ENCODE measurements around the gene PTCH2. TPM values are rescaled to one million over a fixed set of nuclear protein-coding genes. Genes with fewer than 3 reads are reported as not detected.

PTCH2 gene
- total RNA-seq, 2 donors from 2014 or later: 0.26 to 0.99 TPM

- no peaks in the 10 kb centered on the region for H3K9me3 ChIP-seq
- 35 to 53% methylated on average over 10 to 12 of the region's 12 CpGs for WGBS, 2 donors
- DNase-seq (peak; percentile 74 to 93 (median 78)), ATAC-seq (no peak)
- peak overlapping the region; percentile 91 to 99 (median 98) for H3K27ac ChIP-seq
- H3K4me3 ChIP-seq: no peak overlapping the region
- H3K27me3 ChIP-seq: no peaks in the 10 kb centered on the region
- TF ChIP-seq POLR2A (IDR thresholded peaks at IDR 0.05) (no peak), CTCF (IDR thresholded peaks at IDR 0.05) (no peak)
- H3K36me3 ChIP-seq (replicated peaks in 1 of 2; ENCODE audit: insufficient read depth in 1 of 2, low read depth in 2 of 2): no peaks in the 10 kb centered on the region
- intact Hi-C loops (cut with DNase I): no loop called here
- H3K4me1 ChIP-seq: peaks cover 82% of the 10 kb centered on the region
These were observed 32.8 kb downstream of the PTCH2 start for GRCh38 chr1:44810101-44810761.

GRCh38 chr1:44808938-44809917, 33.8 kb downstream of the PTCH2 start:
- ATAC-seq (no peak), DNase-seq (peak; percentile 47 to 77 (median 59))
- TF ChIP-seq CTCF (IDR thresholded peaks at IDR 0.05) (peak in 1 of 7 experiments; percentile 2), POLR2A (IDR thresholded peaks at IDR 0.05) (peak in 2 of 3 donors; percentile 23 to 37)
- no peaks in the 10 kb centered on the region for H3K27me3 ChIP-seq
- no peak overlapping the region for H3K4me3 ChIP-seq
- intact Hi-C loops (cut with DNase I): no loop called here
- no peaks in the 10 kb centered on the region for H3K36me3 ChIP-seq (replicated peaks in 1 of 2; ENCODE audit: insufficient read depth in 1 of 2, low read depth in 2 of 2)
- WGBS, 2 donors: 40 to 61% methylated on average over 3 to 6 of the region's 6 CpGs
- H3K9me3 ChIP-seq: no peaks in the 10 kb centered on the region
- peak overlapping the region; percentile 91 to 99 (median 98) for H3K27ac ChIP-seq
- peaks cover 72% of the 10 kb centered on the region for H3K4me1 ChIP-seq

- DNase-seq (peak; percentile 67 to 82 (median 70)), ATAC-seq (peak; percentile 7)
- Histone ChIP-seq H3K9me3 (no peaks in the 10 kb centered on the region), H3K27ac (peak within 1 kb of the TSS; percentile 91 to 99 (median 98)), H3K4me3 (no peak within 1 kb of the TSS), H3K36me3 (replicated peaks in 1 of 2; ENCODE audit: insufficient read depth in 1 of 2, low read depth in 2 of 2) (no peaks in the 10 kb centered on the region), H3K4me1 (peaks cover 64% of the 10 kb centered on the region), H3K27me3 (no peaks in the 10 kb centered on the region)
- 38 to 56% methylated on average over 19 to 23 of the region's 23 CpGs for WGBS, 2 donors
- TF ChIP-seq CTCF (IDR thresholded peaks at IDR 0.05) (no peak), POLR2A (IDR thresholded peaks at IDR 0.05) (no peak)
- intact Hi-C loops (cut with DNase I): no loop called here
These were observed 34.8 kb downstream of the PTCH2 start, which contains the start of gene BTBD19 for GRCh38 chr1:44808063-44808937. TSS of gene BTBD19 (plus strand) at chr1:44808523. CDS start at chr1:44808821, 298 bp downstream.

- intact Hi-C loops (cut with DNase I): no loop called here
These were observed 35.5 kb downstream of the PTCH2 start for GRCh38 chr1:44807364-44808062.

More at GRCh38 chr1:44807364-44808062, 35.5 kb downstream of the PTCH2 start:
- Histone ChIP-seq H3K4me3 (no peak overlapping the region), H3K9me3 (no peaks in the 10 kb centered on the region), H3K4me1 (peaks cover 64% of the 10 kb centered on the region), H3K27me3 (no peaks in the 10 kb centered on the region), H3K27ac (peak overlapping the region; percentile 91 to 99 (median 98)), H3K36me3 (replicated peaks in 1 of 2; ENCODE audit: insufficient read depth in 1 of 2, low read depth in 2 of 2) (no peaks in the 10 kb centered on the region)
- 0 to 7% methylated on average over 5 to 16 of the region's 16 CpGs for WGBS, 2 donors
- TF ChIP-seq POLR2A (IDR thresholded peaks at IDR 0.05): peak in 2 of 3 donors; percentile 57 to 63
- TF ChIP-seq CTCF (IDR thresholded peaks at IDR 0.05): no peak
- DNase-seq: peak; percentile 95 to 98 (median 97)
- peak; percentile 91 for ATAC-seq
